Trophoblast cell (in vitro differentiated cells and primary cell): ENCODE data around the gene IFNLR1.
A peak's percentile ranks its signal among the peaks of the same experiment; 100 is the strongest.

Source experiments
- DNase-seq, 2 donors: peaks; one replicate each; pipeline ENCODE4 v3.0.0-alpha.2; 2016
- H2AFZ ChIP-seq: 2 replicates; pipeline ENCODE4 v1.6.1; 2013; ENCODE audit warnings: low read length, moderate library complexity, mild to moderate bottlenecking; ENCODE audit not compliant: insufficient read depth, poor library complexity
- H2AK5ac ChIP-seq: 2 replicates; pipeline ENCODE4 v1.6.1; 2013; ENCODE audit warnings: mild to moderate bottlenecking, low read length
- H2BK120ac ChIP-seq: 2 replicates; pipeline ENCODE4 v1.6.1; 2013; ENCODE audit warnings: low read length, mild to moderate bottlenecking, moderate library complexity; ENCODE audit not compliant: insufficient read depth, poor library complexity
- H2BK12ac ChIP-seq: 2 replicates; pipeline ENCODE4 v1.6.1; 2013; ENCODE audit warnings: mild to moderate bottlenecking, low read length, moderate library complexity
- H2BK5ac ChIP-seq: 2 replicates; pipeline ENCODE4 v1.6.1; 2013; ENCODE audit warnings: low read length, low read depth, moderate library complexity, mild to moderate bottlenecking; ENCODE audit not compliant: poor library complexity
- H3K14ac ChIP-seq: 2 replicates; pipeline ENCODE4 v1.6.1; 2013; ENCODE audit warnings: mild to moderate bottlenecking, low read length
- H3K18ac ChIP-seq: 2 replicates; pipeline ENCODE4 v1.6.1; 2013; ENCODE audit warnings: mild to moderate bottlenecking, low read length
- H3K23ac ChIP-seq: 2 replicates; pipeline ENCODE4 v1.6.1; 2013; ENCODE audit warnings: low read length
- H3K27ac ChIP-seq: 2 replicates; pipeline ENCODE4 v1.5.1; 2013; ENCODE audit warnings: low read depth, mild to moderate bottlenecking, inconsistent platforms, low read length, moderate library complexity
- H3K27me3 ChIP-seq: 2 replicates; pipeline ENCODE4 v1.6.1; 2013; ENCODE audit warnings: inconsistent platforms, mild to moderate bottlenecking, low read length, moderate library complexity; ENCODE audit not compliant: insufficient read depth
- H3K36me3 ChIP-seq, 2 experiments: 1 replicate in 1 of 2; 2 replicates in 1 of 2; pipeline ENCODE4 v1.6.1; 2013; ENCODE audit warnings: low read length in 2 of 2, mild to moderate bottlenecking in 2 of 2, moderate library complexity in 1 of 2; ENCODE audit not compliant: insufficient read depth in 2 of 2, control insufficient read depth in 1 of 2
- H3K4ac ChIP-seq: 2 replicates; pipeline ENCODE4 v1.6.1; 2013; ENCODE audit warnings: low read depth, mild to moderate bottlenecking, low read length, moderate library complexity
- H3K4me1 ChIP-seq, 2 experiments: 1 replicate in 1 of 2; 2 replicates in 1 of 2; pipeline ENCODE4 v1.6.1; 2013; ENCODE audit warnings: low read length in 2 of 2, mild to moderate bottlenecking in 2 of 2, moderate library complexity in 1 of 2; ENCODE audit not compliant: insufficient read depth in 2 of 2, control insufficient read depth in 1 of 2
- H3K4me2 ChIP-seq: 2 replicates; pipeline ENCODE4 v1.6.1; 2013; ENCODE audit warnings: inconsistent platforms, mild to moderate bottlenecking, low read length, moderate library complexity
- H3K4me3 ChIP-seq: 2 replicates; pipeline ENCODE4 v1.5.1; 2013; ENCODE audit warnings: mild to moderate bottlenecking, low read depth, low read length, inconsistent platforms
- H3K79me1 ChIP-seq: one replicate; pipeline ENCODE4 v1.6.1; 2013; ENCODE audit warnings: low read length
- H3K79me2 ChIP-seq: 2 replicates; pipeline ENCODE4 v1.6.1; 2013; ENCODE audit warnings: low read length, mild to moderate bottlenecking; ENCODE audit not compliant: control insufficient read depth, insufficient read depth, poor library complexity
- H3K9ac ChIP-seq: 2 replicates; pipeline ENCODE4 v1.6.1; 2013; ENCODE audit warnings: mild to moderate bottlenecking, low read length
- H3K9me3 ChIP-seq: 2 replicates; pipeline ENCODE4 v1.6.1; 2013; ENCODE audit warnings: low read depth, mild to moderate bottlenecking, control low read depth, inconsistent platforms, low read length; ENCODE audit not compliant: insufficient read depth
- H4K12ac ChIP-seq: 2 replicates; pipeline ENCODE4 v1.6.1; 2013; ENCODE audit warnings: low read depth, mild to moderate bottlenecking, low read length, moderate library complexity
- H4K8ac ChIP-seq: 2 replicates; pipeline ENCODE4 v1.6.1; 2013; ENCODE audit warnings: low read depth, mild to moderate bottlenecking, low read length, moderate library complexity
- H4K91ac ChIP-seq: one replicate; pipeline ENCODE4 v1.6.1; 2013; ENCODE audit warnings: low read depth, mild to moderate bottlenecking, low read length, moderate library complexity
- WGBS: extraction: QIAGEN DNeasy Blood & Tissue Kit; methylation state at CpG from one replicate; pipeline ENCODE4 v1.1.7; 2013; ENCODE audit warnings: missing lambda C conversion rate; ENCODE audit not compliant: insufficient read length, insufficient coverage; ENCODE audit errors: extremely low coverage; 5-methylcytosine and 5-hydroxymethylcytosine counted together

Gene IFNLR1

GRCh38 chr1:24195874-24196273 is 8.8 kb upstream of the IFNLR1 start:
- no peaks in the 10 kb centered on the region for H3K9me3 ChIP-seq
- no peak overlapping the region for H4K91ac ChIP-seq
- no peak overlapping the region for H3K27ac ChIP-seq
- DNase-seq, result no peak
- H3K18ac ChIP-seq, result no peak overlapping the region
- H2AFZ ChIP-seq, result no peak overlapping the region
- no peak overlapping the region for H4K8ac ChIP-seq
- no peak overlapping the region for H2BK120ac ChIP-seq
- H3K14ac ChIP-seq, result no peak overlapping the region
- no peaks in the 10 kb centered on the region for H3K4me1 ChIP-seq
- peak overlapping the region; percentile 29 for H3K9ac ChIP-seq
- no peak overlapping the region for H2BK12ac ChIP-seq
- WGBS, result no CpG with 5 or more reads among the region's 22 CpGs
- H3K4me2 ChIP-seq, result no peak overlapping the region
- no peaks in the 10 kb centered on the region for H3K79me2 ChIP-seq
- no peak overlapping the region for H4K12ac ChIP-seq
- H3K4me3 ChIP-seq, result no peak overlapping the region
- H3K36me3 ChIP-seq, result no peaks in the 10 kb centered on the region
- no peaks in the 10 kb centered on the region for H3K79me1 ChIP-seq
- no peaks in the 10 kb centered on the region for H3K27me3 ChIP-seq
- H2BK5ac ChIP-seq, result no peak overlapping the region
- no peak overlapping the region for H3K4ac ChIP-seq
- no peak overlapping the region for H2AK5ac ChIP-seq
- H3K23ac ChIP-seq, result no peak overlapping the region

DNA sequence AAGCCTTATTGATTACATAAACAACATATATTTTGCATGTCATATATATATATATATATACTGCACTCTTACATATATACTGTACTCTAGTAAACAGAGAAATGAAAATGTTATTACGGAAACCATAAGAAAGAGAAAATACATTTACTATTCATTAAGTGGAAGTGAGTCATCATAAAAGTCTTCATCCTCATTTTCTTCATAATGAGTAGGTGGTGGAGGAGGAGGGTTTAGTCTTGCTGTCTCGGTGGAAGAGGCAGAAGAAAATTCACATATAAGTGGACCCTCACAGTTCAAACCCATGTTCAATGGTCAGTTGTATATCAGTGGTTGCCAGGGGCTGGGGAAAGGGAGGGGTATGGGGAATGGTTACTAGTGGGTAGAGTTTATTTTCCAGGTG is 8.0 kb upstream of the IFNLR1 start:
- H3K4me3 ChIP-seq, result no peak overlapping the region
- no peak overlapping the region for H4K12ac ChIP-seq
- no peak for DNase-seq
- H3K36me3 ChIP-seq, result no peaks in the 10 kb centered on the region
- H4K8ac ChIP-seq, result no peak overlapping the region
- H3K18ac ChIP-seq, result no peak overlapping the region
- H3K4me2 ChIP-seq, result no peak overlapping the region
- H3K9me3 ChIP-seq, result no peaks in the 10 kb centered on the region
- H3K9ac ChIP-seq, result no peak overlapping the region
- H3K79me1 ChIP-seq, result no peaks in the 10 kb centered on the region
- H2AFZ ChIP-seq, result no peak overlapping the region
- H3K14ac ChIP-seq, result no peak overlapping the region
- H3K4ac ChIP-seq, result no peak overlapping the region
- H2BK120ac ChIP-seq, result no peak overlapping the region
- no peaks in the 10 kb centered on the region for H3K4me1 ChIP-seq
- no CpG with 5 or more reads among the region's 2 CpGs for WGBS
- H3K27me3 ChIP-seq, result no peaks in the 10 kb centered on the region
- no peak overlapping the region for H3K23ac ChIP-seq
- no peak overlapping the region for H4K91ac ChIP-seq
- no peak overlapping the region for H2BK12ac ChIP-seq
- H2AK5ac ChIP-seq, result no peak overlapping the region
- H2BK5ac ChIP-seq, result no peak overlapping the region
- no peaks in the 10 kb centered on the region for H3K79me2 ChIP-seq
- H3K27ac ChIP-seq, result no peak overlapping the region

DNA sequence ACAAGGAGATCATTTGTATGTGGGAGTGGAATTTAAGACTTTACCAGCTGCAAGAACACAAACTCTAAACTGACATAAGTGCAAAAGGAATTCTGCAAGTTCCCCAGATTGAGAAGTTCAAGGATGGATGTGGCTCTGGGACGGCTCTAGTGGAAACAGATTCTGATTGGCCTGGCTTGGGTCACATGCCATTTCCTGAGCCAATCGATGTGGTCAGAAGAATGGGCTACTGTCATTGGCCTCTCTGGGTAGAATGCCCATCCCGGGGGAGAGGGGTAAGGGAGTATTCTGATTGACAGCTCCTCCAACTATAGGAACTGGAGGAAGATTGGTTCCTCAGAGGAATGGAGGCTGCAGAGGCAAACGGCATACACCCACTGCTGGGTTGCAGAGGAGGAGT is 6.0 kb upstream of the IFNLR1 start:
- Histone ChIP-seq H3K4me1 (no peaks in the 10 kb centered on the region), H4K8ac (no peak overlapping the region), H3K4me3 (no peak overlapping the region), H2BK120ac (no peak overlapping the region), H2AK5ac (no peak overlapping the region), H2AFZ (no peak overlapping the region), H3K27me3 (no peaks in the 10 kb centered on the region), H3K9me3 (no peaks in the 10 kb centered on the region), H3K4me2 (no peak overlapping the region), H2BK12ac (no peak overlapping the region), H3K27ac (no peak overlapping the region), H3K36me3 (no peaks in the 10 kb centered on the region), H3K4ac (no peak overlapping the region), H3K9ac (no peak overlapping the region), H3K79me2 (no peaks in the 10 kb centered on the region), H3K14ac (no peak overlapping the region), H3K23ac (no peak overlapping the region), H4K91ac (no peak overlapping the region), H2BK5ac (no peak overlapping the region), H3K18ac (no peak overlapping the region), H3K79me1 (no peaks in the 10 kb centered on the region), H4K12ac (no peak overlapping the region)
- no CpG with 5 or more reads among the region's 4 CpGs for WGBS
- no peak for DNase-seq

GRCh38 chr1:24191860-24192259 is 4.8 kb upstream of the IFNLR1 start:
- Histone ChIP-seq H3K27ac (no peak overlapping the region), H3K4me2 (no peak overlapping the region)
- WGBS, result no CpG with 5 or more reads among the region's 5 CpGs

More at GRCh38 chr1:24191860-24192259, 4.8 kb upstream of the IFNLR1 start:
- no peak overlapping the region for H2BK12ac ChIP-seq
- H4K91ac ChIP-seq, result no peak overlapping the region
- peaks cover 4% of the 10 kb centered on the region in 2 experiments for H3K4me1 ChIP-seq
- H3K27me3 ChIP-seq, result no peaks in the 10 kb centered on the region
- H3K9ac ChIP-seq, result no peak overlapping the region
- H3K79me2 ChIP-seq, result peaks cover 3% of the 10 kb centered on the region
- no peak overlapping the region for H2AK5ac ChIP-seq
- H4K12ac ChIP-seq, result no peak overlapping the region
- H3K36me3 ChIP-seq, result no peaks in the 10 kb centered on the region
- no peak overlapping the region for H3K18ac ChIP-seq
- no peak overlapping the region for H3K4me3 ChIP-seq
- no peak overlapping the region for H4K8ac ChIP-seq
- H3K23ac ChIP-seq, result no peak overlapping the region
- peak in 1 of 2 donors; percentile 33 for DNase-seq
- H2AFZ ChIP-seq, result no peak overlapping the region
- peaks cover 6% of the 10 kb centered on the region for H3K79me1 ChIP-seq
- no peak overlapping the region for H2BK120ac ChIP-seq
- no peaks in the 10 kb centered on the region for H3K9me3 ChIP-seq
- no peak overlapping the region for H3K14ac ChIP-seq
- H3K4ac ChIP-seq, result no peak overlapping the region
- no peak overlapping the region for H2BK5ac ChIP-seq
